ENCODE results near the gene MAP1LC3B. TPM values are rescaled to one million over a fixed set of nuclear protein-coding genes. Genes with fewer than 3 reads are reported as not detected.

Gene MAP1LC3B
- total RNA-seq, 1 donor from 2014 or later = 39.1 TPM

- Mint-ChIP-seq H3K36me3 (peaks cover 8% of the 10 kb centered on the region), H3K4me1 (peaks cover 35% of the 10 kb centered on the region), H3K9me3 (peaks cover 2% of the 10 kb centered on the region), H3K4me3 (peak overlapping the region; percentile 85), H3K27ac (no peak overlapping the region), H3K27me3 (ENCODE audit: insufficient read depth, low read depth) (peaks cover 13% of the 10 kb centered on the region)
- Histone ChIP-seq H3K27ac (no peak overlapping the region), H3K36me3 (no peaks in the 10 kb centered on the region), H3K4me2 (peak overlapping the region; percentile 96), H4K20me1 (ENCODE audit: low read depth) (peaks cover 18% of the 10 kb centered on the region), H3K4me3 (peak overlapping the region; percentile 85), H3K27me3 (no peaks in the 10 kb centered on the region), H3K4me1 (peaks cover 6% of the 10 kb centered on the region), H3K9ac (peak overlapping the region; percentile 22), H3K9me3 (ENCODE audit: low read depth) (no peaks in the 10 kb centered on the region), H3F3A (ENCODE audit: low read depth) (peaks cover 22% of the 10 kb centered on the region), H2AFZ (replicated peaks) (no peak overlapping the region), H3K79me2 (ENCODE audit: low read depth) (peaks cover 54% of the 10 kb centered on the region)
- TF ChIP-seq EZH2 (IDR thresholded peaks at IDR 0.05) = no peak
- TF ChIP-seq EZH2phosphoT487 (IDR thresholded peaks at IDR 0.05) = no peak
- TF ChIP-seq CTCF (IDR thresholded peaks at IDR 0.05) = no peak
- no peak for DNase-seq (ENCODE audit: low spot score)
Measured at GRCh38 chr16:87382023-87382785, 9.9 kb upstream of the MAP1LC3B start.

- H2AFZ ChIP-seq (replicated peaks) = peak within 1 kb of the TSS; percentile 71
Measured at GRCh38 chr16:87383505-87384161, 8.5 kb upstream of the MAP1LC3B start, which contains the start of gene FBXO31. Gene FBXO31 (minus strand): TSS chr16:87383776. CDS start chr16:87383744, 32 bp downstream.

More at GRCh38 chr16:87383505-87384161, 8.5 kb upstream of the MAP1LC3B start, which contains the start of gene FBXO31:
- peak within 1 kb of the TSS; percentile 85 for H3K4me3 ChIP-seq
- Mint-ChIP-seq H3K27me3 (ENCODE audit: insufficient read depth, low read depth) (peaks cover 10% of the 10 kb centered on the region), H3K9me3 (peaks cover 2% of the 10 kb centered on the region), H3K27ac (peak within 1 kb of the TSS; percentile 97), H3K4me3 (peak within 1 kb of the TSS; percentile 90), H3K36me3 (peaks cover 5% of the 10 kb centered on the region), H3K4me1 (peaks cover 48% of the 10 kb centered on the region)
- H3K4me2 ChIP-seq = peak within 1 kb of the TSS; percentile 96
- peak within 1 kb of the TSS; percentile 29 for H3K9ac ChIP-seq
- peak within 1 kb of the TSS; percentile 92 for H3K27ac ChIP-seq
- peak; percentile 94 for DNase-seq (ENCODE audit: low spot score)
- H3K36me3 ChIP-seq = no peaks in the 10 kb centered on the region
- no peaks in the 10 kb centered on the region for H3K9me3 ChIP-seq (ENCODE audit: low read depth)
- H4K20me1 ChIP-seq (ENCODE audit: low read depth) = peaks cover 18% of the 10 kb centered on the region
- TF ChIP-seq CTCF (IDR thresholded peaks at IDR 0.05) (no peak), EZH2phosphoT487 (IDR thresholded peaks at IDR 0.05) (no peak), EZH2 (IDR thresholded peaks at IDR 0.05) (no peak)
- H3K27me3 ChIP-seq = no peaks in the 10 kb centered on the region
- peaks cover 11% of the 10 kb centered on the region for H3K4me1 ChIP-seq
- peaks cover 40% of the 10 kb centered on the region for H3K79me2 ChIP-seq (ENCODE audit: low read depth)
- H3F3A ChIP-seq (ENCODE audit: low read depth) = peaks cover 32% of the 10 kb centered on the region
